ENCODE results near the gene CLPTM1. TPM values are rescaled to one million over a fixed set of nuclear protein-coding genes. Genes with fewer than 3 reads are reported as not detected.
"Not testable (repeated sequence)": the region's sequence is repeated elsewhere in the genome, so short reads cannot be mapped to it uniquely, and the experiment has no call there.

Gene CLPTM1
- total and polyA plus RNA-seq, 2 experiments from 2014 or later: 41.6 to 71.5 TPM

DNA sequence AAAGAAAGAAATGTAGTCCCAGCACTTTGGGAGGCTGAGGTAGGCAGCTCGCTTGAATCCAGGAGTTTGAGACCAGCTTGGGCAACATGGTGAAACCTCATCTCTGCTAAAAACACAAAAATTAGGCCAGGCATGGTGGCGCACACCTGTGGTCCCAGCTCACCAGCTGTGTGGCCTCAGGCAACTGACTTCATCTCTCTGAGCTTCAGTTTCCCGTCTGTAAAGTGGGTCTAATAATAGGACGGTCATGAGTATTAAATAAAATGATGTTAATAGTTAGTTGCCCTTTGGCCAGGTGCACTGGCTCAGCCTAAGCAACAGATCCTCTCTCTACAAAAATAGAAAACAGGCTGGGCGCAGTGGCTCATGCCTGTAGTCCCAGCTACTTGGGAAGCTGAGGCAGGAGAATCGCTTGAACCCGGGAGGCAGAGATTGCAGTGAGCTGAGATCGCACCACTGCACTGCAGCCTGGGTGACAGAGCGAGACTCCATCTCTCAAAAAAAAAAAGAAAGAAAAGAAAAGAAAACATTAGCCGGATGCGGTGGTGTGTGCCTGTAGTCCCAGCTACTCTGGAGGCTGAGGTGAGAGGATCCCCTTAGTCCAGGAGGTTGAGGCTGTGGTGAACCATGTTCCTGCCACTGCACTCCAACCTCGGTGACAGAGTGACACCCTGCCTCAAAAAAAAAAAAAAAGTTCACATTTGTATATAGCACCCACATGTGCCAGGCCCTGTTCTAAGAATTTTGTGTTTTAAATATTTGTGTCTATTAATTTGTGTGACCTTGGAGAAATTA is 44.1 kb downstream of the CLPTM1 start:
- H3K4me2 ChIP-seq; H3K27ac Mint-ChIP-seq; H3K4me3 ChIP-seq; H3F3A ChIP-seq (replicated peaks; ENCODE audit: low read depth); H3K27me3 ChIP-seq (ENCODE audit: insufficient read depth); H3K9me3 Mint-ChIP-seq; H3K79me2 ChIP-seq (replicated peaks; ENCODE audit: insufficient read depth); H3K4me1 ChIP-seq (ENCODE audit: insufficient read depth); H3K4me3 Mint-ChIP-seq; H3K36me3 Mint-ChIP-seq (ENCODE audit: low read depth); DNase-seq (ENCODE audit: low spot score); H3K36me3 ChIP-seq (ENCODE audit: insufficient read depth); H3K27ac ChIP-seq (ENCODE audit: low read depth); ATAC-seq; H3K4me1 Mint-ChIP-seq; H2AFZ ChIP-seq; H3K9me2 ChIP-seq (ENCODE audit: insufficient read depth); H4K20me1 ChIP-seq (replicated peaks; ENCODE audit: insufficient read depth): not testable (repeated sequence)
- peaks cover 20% of the 10 kb centered on the region for H3K27me3 Mint-ChIP-seq (ENCODE audit: insufficient read depth, low read depth, poor library complexity)

DNA sequence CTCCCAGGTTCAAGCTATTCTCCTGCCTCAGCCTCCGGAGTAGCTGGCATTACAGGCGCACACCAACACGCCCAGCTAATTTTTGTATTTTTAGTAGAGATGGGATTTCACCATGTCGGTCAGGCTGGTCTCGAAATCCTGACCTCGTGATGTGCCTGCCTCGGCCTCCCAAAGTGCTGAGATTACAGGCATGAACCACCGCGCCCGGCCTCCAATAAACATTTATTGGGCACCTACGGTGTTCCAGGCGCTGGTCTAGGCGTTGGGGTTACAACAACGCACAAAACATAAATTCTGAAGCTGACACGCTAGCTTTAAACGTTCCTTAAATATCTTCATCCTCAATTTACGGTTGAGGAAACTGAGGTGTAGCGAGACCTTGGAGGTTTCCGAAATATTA is 45.5 kb downstream of the CLPTM1 start:
- not testable (repeated sequence) for DNase-seq (ENCODE audit: low spot score); H3K36me3 Mint-ChIP-seq (ENCODE audit: low read depth); H3K79me2 ChIP-seq (replicated peaks; ENCODE audit: insufficient read depth); H3K4me1 ChIP-seq (ENCODE audit: insufficient read depth); H3K36me3 ChIP-seq (ENCODE audit: insufficient read depth); ATAC-seq; H3K27me3 ChIP-seq (ENCODE audit: insufficient read depth); H4K20me1 ChIP-seq (replicated peaks; ENCODE audit: insufficient read depth); H3K4me1 Mint-ChIP-seq; H3K27ac Mint-ChIP-seq; H3F3A ChIP-seq (replicated peaks; ENCODE audit: low read depth); H3K27ac ChIP-seq (ENCODE audit: low read depth); H3K9me3 Mint-ChIP-seq; H3K9me2 ChIP-seq (ENCODE audit: insufficient read depth)
- Histone ChIP-seq H3K4me2 (peak overlapping the region; percentile 73), H2AFZ (peak overlapping the region; percentile 99), H3K4me3 (peak overlapping the region; percentile 42; the same call in 1 of the 2 replicates)
- Mint-ChIP-seq H3K4me3 (peak overlapping the region; percentile 57), H3K27me3 (ENCODE audit: insufficient read depth, low read depth, poor library complexity) (peaks cover 22% of the 10 kb centered on the region)

- Histone ChIP-seq H3K79me2 (replicated peaks; ENCODE audit: insufficient read depth) (no peaks in the 10 kb centered on the region), H3K4me3 (peak within 1 kb of the TSS; percentile 87), H3F3A (replicated peaks; ENCODE audit: low read depth) (peaks cover 7% of the 10 kb centered on the region; the same call in 1 of the 2 replicates), H3K4me2 (peak within 1 kb of the TSS; percentile 77), H3K36me3 (ENCODE audit: insufficient read depth) (no peaks in the 10 kb centered on the region), H2AFZ (peak within 1 kb of the TSS; percentile 99), H3K4me1 (ENCODE audit: insufficient read depth) (0 out of 2 replicates have a peak, but pooled peaks cover 3% of the 10 kb centered on the region), H3K9me2 (ENCODE audit: insufficient read depth) (no peaks in the 10 kb centered on the region), H3K27ac (ENCODE audit: low read depth) (peak within 1 kb of the TSS; percentile 84), H4K20me1 (replicated peaks; ENCODE audit: insufficient read depth) (no peaks in the 10 kb centered on the region), H3K27me3 (ENCODE audit: insufficient read depth) (no peaks in the 10 kb centered on the region)
- H3K4me3 Mint-ChIP-seq: peak within 1 kb of the TSS; percentile 96
- peaks cover 3% of the 10 kb centered on the region; the same call in 2 of the 3 replicates for H3K4me1 Mint-ChIP-seq
- no peaks in the 10 kb centered on the region; the same call in 2 of the 3 replicates for H3K36me3 Mint-ChIP-seq (ENCODE audit: low read depth)
- peaks cover 22% of the 10 kb centered on the region for H3K27me3 Mint-ChIP-seq (ENCODE audit: insufficient read depth, low read depth, poor library complexity)
- no peaks in the 10 kb centered on the region; the same call in 2 of the 3 replicates for H3K9me3 Mint-ChIP-seq
- peak within 1 kb of the TSS; percentile 99 for H3K27ac Mint-ChIP-seq
- peak; percentile 98 for TF ChIP-seq CREB1 (CRISPR knock-in tag; IDR thresholded peaks at IDR 0.05; ENCODE audit: low read depth)
- TF ChIP-seq NANOG (IDR thresholded peaks at IDR 0.05; ENCODE audit: borderline replicate concordance): no peak
- DNase-seq (ENCODE audit: low spot score) (peak; percentile 95), ATAC-seq (peak; percentile 70)
Measured at GRCh38 chr19:45001087-45001739, 46.0 kb downstream of the CLPTM1 start, which contains the start of gene RELB. RELB (plus strand) TSS chr19:45001464; CDS start chr19:45001580, 116 bp downstream.

GRCh38 chr19:45003485-45003884 is 48.3 kb downstream of the CLPTM1 start:
- peaks cover 3% of the 10 kb centered on the region; the same call in 2 of the 3 replicates for H3K4me1 Mint-ChIP-seq
- peaks cover 4% of the 10 kb centered on the region; the same call in 1 of the 3 replicates for H3K36me3 Mint-ChIP-seq (ENCODE audit: low read depth)
- Histone ChIP-seq H3K79me2 (replicated peaks; ENCODE audit: insufficient read depth) (no peaks in the 10 kb centered on the region), H3K27ac (ENCODE audit: low read depth) (no peak overlapping the region), H4K20me1 (replicated peaks; ENCODE audit: insufficient read depth) (no peaks in the 10 kb centered on the region), H3K9me2 (ENCODE audit: insufficient read depth) (no peaks in the 10 kb centered on the region), H3K36me3 (ENCODE audit: insufficient read depth) (no peaks in the 10 kb centered on the region), H2AFZ (no peak overlapping the region), H3K4me2 (no peak overlapping the region), H3K4me1 (ENCODE audit: insufficient read depth) (0 out of 2 replicates have a peak, but pooled peaks cover 3% of the 10 kb centered on the region), H3K4me3 (no peak overlapping the region), H3K27me3 (ENCODE audit: insufficient read depth) (no peaks in the 10 kb centered on the region), H3F3A (replicated peaks; ENCODE audit: low read depth) (peaks cover 9% of the 10 kb centered on the region; the same call in 1 of the 2 replicates)
- no peak overlapping the region for H3K27ac Mint-ChIP-seq
- H3K27me3 Mint-ChIP-seq (ENCODE audit: insufficient read depth, low read depth, poor library complexity): peaks cover 19% of the 10 kb centered on the region
- no peak overlapping the region for H3K4me3 Mint-ChIP-seq
- no peak for DNase-seq (ENCODE audit: low spot score)
- ATAC-seq: no peak
- H3K9me3 Mint-ChIP-seq: no peaks in the 10 kb centered on the region; the same call in 2 of the 3 replicates
- no peak for TF ChIP-seq CREB1 (CRISPR knock-in tag; IDR thresholded peaks at IDR 0.05; ENCODE audit: low read depth)
- no peak for TF ChIP-seq EZH2 (IDR thresholded peaks at IDR 0.05; ENCODE audit: low read depth, unreplicated experiment)
- no peak for TF ChIP-seq STAT1 (IDR thresholded peaks at IDR 0.05; ENCODE audit: unreplicated experiment)
- no peak for TF ChIP-seq POLR2AphosphoS5 (IDR thresholded peaks at IDR 0.05; ENCODE audit: low read depth)
- TF ChIP-seq REST (IDR thresholded peaks at IDR 0.05; ENCODE audit: unreplicated experiment): no peak
- no peak for TF ChIP-seq EZH2phosphoT487 (IDR thresholded peaks at IDR 0.05; ENCODE audit: unreplicated experiment)
- TF ChIP-seq JUNB (IDR thresholded peaks at IDR 0.05; ENCODE audit: unreplicated experiment): no peak

All from GM23338 (cell line).